ENCODE data around the gene TNFRSF4.

Gene TNFRSF4

GRCh38 chr1:1204998-1205768, 8.8 kb downstream of the TNFRSF4 start:
- no peak for TF ChIP-seq CTCF (IDR thresholded peaks at IDR 0.05; ENCODE audit: low read depth, low read length)
- no peak overlapping the region for H3K4me3 ChIP-seq (replicated peaks in 1 of 2; ENCODE audit: low read depth in 2 of 2, low read length in 2 of 2)
- DNase-seq (ENCODE audit: low read depth in 2 of 2), result no peak

GRCh38 chr1:1204425-1204920, 9.5 kb downstream of the TNFRSF4 start:
- H3K4me3 ChIP-seq (replicated peaks in 1 of 2; ENCODE audit: low read depth in 2 of 2, low read length in 2 of 2), result no peak overlapping the region
- DNase-seq (ENCODE audit: low read depth in 2 of 2), result no peak
- TF ChIP-seq CTCF (IDR thresholded peaks at IDR 0.05; ENCODE audit: low read depth, low read length), result no peak

- no peak for DNase-seq (ENCODE audit: low read depth in 2 of 2)
- no peak overlapping the region for H3K4me3 ChIP-seq (replicated peaks in 1 of 2; ENCODE audit: low read depth in 2 of 2, low read length in 2 of 2)
- TF ChIP-seq CTCF (IDR thresholded peaks at IDR 0.05; ENCODE audit: low read depth, low read length), result no peak
These were observed 10.2 kb downstream of the TNFRSF4 start for GRCh38 chr1:1203561-1204424.

GRCh38 chr1:1202831-1203560, 11.0 kb downstream of the TNFRSF4 start:
- DNase-seq (ENCODE audit: low read depth in 2 of 2), result no peak
- no peak overlapping the region for H3K4me3 ChIP-seq (replicated peaks in 1 of 2; ENCODE audit: low read depth in 2 of 2, low read length in 2 of 2)
- TF ChIP-seq CTCF (IDR thresholded peaks at IDR 0.05; ENCODE audit: low read depth, low read length), result no peak

GRCh38 chr1:1200876-1201810, 12.8 kb downstream of the TNFRSF4 start:
- peak overlapping the region; percentile 11 to 18 for H3K4me3 ChIP-seq (replicated peaks in 1 of 2; ENCODE audit: low read depth in 2 of 2, low read length in 2 of 2)
- TF ChIP-seq CTCF (IDR thresholded peaks at IDR 0.05; ENCODE audit: low read depth, low read length), result no peak
- peak; percentile 37 to 65 for DNase-seq (ENCODE audit: low read depth in 2 of 2)

All from cardiac fibroblast (primary cell).